NAMALWA (cell line): ENCODE measurements around the gene MXD4.

Source experiments
- DNase-seq: peaks from one replicate; pipeline ENCODE4 v3.0.0-alpha.2; 2015; ENCODE audit warnings: low spot score

MXD4 gene

DNA sequence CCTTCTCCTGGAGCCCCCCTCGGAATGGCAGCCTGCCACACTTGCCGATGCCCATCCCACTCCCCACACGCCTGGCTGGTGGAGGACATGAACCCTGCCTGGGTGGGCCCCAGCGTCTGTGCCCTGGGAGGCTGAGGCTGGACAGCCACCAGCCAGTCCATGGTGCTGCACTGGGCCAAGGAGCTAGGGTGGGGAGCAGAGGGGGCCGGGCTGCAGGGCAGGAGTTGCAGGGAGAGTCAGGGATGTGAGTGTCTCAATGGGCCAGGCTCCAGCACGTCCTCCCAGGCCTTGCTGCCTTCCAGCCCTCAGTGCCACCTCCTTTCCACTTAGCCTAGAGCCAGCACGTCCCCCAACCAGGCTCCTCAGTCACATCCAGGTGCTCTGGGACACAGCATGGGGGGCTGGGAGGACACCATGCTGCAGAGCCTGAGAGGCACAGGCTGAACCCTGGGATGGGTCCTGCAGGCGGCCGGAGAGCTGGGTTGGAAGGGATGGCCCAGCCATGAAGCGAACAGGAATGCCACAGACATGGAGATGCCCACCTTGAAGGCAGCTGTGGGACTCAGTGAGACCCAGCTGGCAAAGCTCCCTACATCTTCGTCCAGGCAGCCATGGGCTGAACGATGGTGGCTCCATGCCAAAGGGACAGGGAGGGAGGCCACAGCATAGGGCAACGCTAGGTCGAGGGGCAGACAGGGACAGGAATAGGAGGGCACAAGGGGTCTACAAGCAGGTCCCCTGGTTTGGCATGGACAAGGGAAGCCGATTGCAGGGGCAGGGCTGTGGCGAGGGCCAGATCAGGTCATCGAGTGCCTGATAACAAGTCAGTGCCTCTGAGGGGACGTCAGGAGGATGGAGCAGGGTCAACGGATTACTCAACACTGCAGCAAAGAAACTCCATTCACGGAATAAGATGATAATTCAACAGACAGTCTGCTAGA, 30.1 kb upstream of the MXD4 start:
- no peak for DNase-seq

DNA sequence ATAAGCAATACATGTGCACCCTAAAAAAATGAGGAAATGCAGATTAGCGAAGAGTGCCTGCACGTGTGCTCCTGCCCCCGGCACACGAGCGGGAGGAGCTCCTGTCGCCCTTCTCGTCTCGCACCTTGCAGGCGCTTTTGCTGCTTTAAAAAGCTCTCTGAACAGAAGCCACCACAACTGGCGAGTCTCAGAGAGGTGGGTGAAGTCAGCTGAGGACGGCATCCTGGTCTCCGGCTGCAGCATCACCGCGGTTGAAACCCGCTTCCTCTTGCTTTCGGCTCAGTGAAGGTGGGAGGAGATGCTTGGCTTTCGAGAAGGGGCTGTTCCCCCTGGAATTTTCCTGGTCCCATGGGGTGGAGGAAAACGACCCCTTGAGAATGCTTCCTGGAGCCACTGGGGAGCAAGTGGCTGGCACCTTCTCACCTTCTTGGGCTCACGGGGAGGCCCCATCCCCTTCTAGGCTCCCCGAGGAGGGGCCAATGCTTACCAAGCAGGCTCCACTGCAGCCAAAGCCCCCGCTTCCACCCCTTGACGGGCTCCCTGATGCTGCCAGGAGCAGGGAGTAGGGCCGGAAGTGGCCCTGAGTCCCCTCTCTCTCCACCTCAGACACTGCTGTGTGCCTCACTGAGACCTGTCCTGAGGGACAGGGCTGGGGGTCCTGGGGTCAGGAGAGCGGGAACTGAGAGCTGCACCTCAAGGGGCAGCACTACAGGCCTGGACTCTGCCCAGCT, 29.2 kb upstream of the MXD4 start:
- peak; percentile 56 for DNase-seq

DNA sequence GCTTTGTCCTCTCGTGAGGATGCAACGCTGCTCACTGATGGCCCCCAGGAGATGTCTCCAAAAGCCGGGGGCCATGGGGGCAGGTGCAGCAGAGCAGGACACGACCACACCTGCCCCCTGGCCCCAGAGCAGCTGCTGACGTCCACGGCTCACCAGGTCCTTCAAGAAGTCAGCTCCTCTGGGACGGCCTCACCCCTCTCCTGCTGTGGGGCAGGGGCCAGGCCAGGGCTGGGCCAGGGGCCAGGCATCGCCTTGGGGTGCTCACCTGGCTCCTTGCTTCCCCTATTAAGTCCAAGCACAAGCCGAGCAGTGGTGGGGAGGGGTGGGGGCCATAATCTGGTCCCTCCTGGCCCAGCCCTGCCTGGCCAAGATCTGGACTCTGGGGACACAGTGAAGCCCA, 28.6 kb upstream of the MXD4 start:
- DNase-seq, result no peak

DNA sequence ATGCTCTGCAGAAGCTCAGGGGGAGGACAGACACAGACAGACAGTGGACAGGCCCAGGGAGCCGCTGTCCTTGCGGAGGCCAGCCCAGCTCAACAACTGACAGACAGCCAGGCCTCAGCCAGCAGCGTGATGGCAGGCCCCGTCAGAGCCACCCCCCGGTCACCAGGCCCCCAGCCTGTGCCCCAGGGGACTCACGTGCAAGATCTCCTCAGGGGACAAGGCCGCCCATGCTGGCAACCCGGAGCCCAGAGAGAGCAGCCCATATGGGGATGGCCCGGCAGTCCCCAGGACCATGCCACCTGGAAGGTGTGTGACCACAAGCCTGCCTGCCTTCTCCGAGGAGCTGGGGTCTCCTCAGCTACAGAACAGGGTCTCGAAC, 28.0 kb upstream of the MXD4 start:
- DNase-seq, result no peak

DNA sequence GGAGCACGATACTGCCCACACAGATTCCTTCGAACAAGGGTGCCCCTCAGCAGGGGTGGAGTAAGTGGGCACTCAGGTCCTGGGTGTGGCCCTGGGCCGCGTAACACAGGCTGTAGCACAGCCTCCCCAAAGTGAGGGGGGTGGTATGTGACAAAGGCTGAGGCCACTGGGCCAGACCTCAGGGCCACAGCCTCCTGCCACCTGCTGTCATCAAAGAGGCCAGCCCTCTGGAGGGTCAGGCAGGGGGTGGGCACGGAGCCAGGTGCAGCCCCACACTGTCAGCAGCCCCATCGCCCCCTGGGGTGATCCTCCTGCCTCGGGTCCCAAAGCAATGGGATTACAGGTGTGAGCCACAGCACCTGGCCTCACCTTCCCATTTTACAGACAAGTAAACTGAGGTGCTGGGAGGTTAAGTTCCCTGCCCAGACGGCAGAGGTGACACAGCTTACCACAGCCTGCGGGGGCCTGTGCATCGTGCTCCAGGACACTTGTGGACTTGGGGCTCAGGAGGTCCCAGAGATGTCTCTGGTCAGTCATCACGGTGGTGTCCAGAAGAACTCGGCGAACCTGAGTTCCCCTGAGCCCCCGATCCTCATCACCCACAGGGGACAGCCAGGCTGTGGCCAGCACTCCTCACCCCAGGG, 27.5 kb upstream of the MXD4 start:
- no peak for DNase-seq

DNA sequence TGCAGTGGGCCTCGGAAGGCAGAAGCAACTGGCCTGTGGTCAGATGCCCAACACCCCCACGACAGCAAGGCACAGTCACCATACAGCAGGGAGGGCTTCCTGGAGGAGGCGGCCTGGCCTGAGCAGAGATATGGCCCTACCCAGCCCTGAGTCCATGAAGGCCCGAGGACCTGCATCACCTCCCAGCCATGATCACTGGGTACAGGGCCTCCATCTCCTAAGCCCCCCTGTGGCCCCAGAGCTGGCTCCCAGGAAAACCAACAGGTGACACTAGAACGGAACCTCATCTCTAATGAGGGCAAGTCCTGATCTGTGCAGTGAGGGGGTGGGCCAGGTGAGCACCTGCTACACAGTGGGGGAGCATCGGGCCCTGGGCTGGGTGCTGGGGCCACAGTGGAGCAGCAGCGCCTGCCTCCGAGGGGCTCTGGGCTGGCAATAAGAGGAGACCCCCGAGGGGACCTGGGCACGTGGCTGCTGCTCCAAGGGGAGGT, 26.2 kb upstream of the MXD4 start:
- no peak for DNase-seq

DNA sequence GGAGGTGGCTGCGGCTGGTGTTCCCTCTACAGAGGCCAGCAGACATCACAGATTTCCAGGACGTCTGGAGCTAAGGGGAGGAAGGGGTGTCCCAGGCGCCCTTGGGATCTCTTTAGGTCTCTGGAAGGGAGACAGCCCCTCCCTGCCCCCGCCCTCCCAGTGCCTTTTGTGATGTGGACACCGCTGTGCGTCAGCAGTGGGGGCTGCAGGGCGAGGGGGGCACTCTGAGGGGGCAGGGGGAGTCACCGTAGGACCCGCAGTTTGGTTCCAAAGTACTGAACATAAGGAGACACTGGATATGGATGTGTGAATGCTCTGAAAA, 25.6 kb upstream of the MXD4 start:
- no peak for DNase-seq

DNA sequence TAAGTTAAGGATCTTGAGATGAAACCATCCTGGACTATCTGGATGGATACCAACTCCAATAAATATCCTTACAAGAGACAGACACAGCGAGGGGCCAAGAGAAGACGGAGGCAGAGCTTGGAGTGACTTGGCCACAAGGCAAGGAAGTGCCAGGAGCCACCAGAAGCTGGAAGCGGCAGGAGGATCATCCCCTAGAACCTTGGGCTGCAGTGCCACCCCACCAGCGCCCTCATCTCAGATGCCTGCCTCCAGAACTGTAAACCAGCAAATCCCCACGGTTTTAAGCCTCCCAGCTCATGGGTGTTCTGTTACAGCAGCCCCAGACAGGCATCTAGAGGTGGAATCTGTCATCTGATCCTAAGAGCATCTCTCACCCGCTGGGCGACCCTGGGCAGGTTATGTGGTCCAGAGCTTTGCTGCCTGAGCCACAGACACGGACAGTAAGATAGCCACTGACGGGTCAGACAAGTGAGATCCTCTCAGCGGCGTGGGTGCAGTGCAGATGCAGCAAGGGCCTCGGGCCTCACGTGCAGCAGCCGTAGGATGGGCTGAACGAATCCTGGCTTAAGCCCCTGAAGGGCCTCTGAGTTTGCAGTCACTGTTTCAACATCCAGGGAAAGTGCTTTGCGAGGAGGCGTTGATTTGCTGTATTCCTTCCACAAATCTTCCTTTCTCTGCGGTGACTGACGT, 25.1 kb upstream of the MXD4 start:
- no peak for DNase-seq

DNA sequence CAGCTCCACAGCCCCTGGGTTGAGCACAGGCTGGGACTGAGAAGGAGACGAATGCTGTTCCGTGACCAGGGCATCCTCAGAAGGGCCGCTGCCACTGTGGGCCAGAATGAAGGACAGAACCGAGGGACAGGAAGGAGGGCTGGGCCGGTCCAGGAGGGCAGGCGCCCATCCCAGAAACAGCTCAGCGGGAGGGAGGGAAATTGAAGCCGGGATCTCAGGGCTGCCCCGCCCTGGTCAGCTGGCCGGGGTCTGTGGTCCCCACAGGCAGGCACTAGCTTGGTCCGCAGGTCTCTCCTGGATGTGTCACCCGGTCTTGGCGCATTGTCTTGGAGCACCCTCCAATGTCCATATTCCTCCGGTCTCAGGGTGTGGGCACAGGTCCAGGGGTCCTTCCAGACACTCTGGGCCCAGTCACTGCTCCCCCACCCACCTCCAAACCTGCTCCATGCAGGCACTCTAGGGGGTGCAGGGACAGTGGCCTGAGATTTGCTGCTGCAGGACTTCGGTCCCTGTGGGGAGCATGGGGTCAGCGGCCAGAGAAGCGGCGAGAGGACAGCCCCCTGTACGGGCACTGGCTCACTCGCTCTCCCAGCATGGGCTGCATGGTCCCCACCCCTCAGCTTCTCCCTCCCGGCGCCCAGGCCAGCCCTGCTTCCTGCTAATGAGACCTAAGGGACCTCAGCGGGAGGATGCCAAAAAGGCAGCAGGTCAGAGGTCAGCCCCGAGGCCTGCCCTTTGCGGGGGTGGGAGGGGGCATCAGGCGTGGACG, 23.9 kb upstream of the MXD4 start:
- DNase-seq, result no peak

DNA sequence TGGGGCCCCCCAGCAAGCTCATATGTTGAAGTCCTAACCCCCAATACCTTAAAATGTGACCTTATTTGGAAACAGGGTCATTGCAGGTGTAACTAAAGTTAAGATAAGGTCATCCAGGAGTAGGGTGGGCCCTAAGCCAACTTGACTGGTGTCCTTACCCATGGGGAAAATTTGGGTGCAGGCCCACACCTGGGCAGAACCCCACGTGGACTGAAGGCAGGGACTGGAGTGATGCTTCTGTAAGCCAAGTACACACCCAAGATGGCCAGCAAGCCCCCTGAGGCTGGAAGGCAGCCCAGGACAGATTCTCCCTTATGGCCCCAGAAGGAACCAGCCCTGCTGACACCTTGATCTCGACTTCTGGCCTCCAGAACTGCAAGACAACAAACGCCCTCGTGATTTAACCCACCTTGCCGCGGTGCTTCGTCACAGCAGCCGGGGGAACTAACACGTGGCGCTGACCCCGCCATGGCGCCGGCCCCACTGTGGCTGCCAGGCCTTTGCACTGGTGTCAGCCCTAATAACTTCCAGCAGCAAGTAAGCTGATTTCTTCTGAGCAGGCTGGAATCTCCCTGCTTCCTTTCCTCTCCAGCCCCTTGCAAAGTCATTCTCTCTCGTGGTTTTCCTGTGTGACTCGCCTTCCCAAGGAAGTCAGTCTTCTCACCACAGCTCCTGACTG, 23.2 kb upstream of the MXD4 start:
- no peak for DNase-seq

DNA sequence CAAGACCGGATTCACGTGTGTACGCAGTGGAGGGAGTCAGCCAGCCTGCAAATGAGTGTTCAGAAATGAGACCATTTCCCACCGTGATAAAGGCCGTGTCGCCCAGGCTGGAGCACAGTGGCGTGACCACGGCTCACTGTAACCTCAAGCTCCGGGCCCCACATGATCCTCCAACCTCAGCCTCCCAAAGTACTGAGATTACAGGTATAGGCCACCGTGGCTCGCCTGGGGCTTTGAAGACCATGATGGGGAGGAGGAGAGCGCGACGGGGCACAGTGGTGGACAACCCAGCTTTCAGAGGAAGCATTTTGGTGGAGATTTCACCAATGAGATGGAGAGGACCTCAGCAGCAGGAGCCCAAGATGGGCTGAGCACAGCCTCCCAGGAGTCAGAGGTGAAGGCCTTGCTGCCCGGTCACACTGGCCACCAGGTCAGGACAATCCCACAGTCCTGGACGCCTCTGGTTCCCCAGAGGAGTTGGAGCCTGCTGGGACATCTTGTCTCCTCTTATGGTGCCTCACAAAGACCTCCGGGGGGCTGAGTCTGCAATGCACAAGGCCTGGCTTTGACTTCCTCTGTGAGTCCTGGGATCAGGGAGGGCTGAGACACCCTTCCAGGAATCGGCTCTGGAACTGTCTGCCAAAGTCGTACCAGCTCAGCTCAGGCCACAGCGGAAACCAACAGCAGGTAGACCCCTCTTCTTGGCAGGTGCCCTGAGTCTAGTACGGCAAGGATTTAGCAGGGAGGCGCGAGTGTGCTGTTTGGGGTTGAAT, 22.4 kb upstream of the MXD4 start:
- no peak for DNase-seq

DNA sequence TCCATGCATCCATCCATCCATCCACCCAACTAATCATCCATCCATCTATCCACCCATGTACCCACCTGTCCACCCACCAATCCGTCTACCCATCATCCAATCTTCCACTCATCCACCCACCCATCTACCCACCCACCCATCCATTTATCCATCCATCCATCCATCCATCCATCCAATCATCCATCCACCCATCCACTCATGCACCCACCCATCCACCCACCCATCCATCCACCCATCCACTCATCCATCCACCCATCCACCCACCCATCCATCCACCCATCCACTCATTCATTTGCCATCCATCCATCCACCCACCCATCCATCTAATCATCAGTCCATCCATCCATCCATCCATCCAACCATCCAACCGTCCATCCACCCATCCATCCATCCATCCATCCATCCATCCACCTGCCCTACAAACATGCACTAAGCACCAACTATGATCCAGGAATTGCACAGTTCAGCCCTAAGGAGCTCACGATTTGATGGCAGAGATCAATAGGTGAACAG, 21.3 kb upstream of the MXD4 start:
- DNase-seq, result no peak

DNA sequence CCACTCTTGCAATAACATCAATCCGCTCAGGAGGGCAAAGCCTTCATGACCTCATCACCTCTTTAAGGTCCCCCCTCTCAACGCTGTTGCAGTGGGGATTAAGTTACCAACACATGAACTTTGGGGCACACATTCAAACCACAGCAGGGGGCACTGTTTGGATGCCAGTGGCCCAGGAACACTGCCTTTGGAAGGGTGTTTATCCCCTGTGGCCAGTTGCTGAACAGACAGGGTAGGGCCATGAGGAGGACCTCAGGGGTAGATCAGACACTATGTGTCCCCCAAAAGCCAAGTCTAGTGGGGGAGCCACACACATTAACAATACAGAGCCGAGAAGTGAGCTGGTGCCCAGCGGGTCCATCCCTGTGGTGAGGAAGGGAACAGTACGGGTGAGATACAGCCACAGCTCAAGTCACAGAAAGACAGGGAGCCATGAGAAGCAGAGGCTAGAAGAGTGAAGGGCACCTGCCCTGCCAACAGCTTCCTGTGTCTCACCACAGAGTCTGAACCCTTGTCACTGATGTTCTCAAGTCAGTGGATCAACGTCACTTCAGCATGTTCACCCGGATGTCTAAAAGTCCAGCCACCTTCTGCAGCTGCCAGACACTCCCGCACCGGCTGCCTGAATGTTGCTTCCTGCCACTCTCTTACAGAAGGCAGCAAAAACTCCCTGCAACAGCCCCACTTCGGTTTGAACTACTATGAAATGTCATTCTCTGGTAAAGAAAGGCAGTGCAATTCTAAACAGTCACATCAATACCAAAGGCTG, 19.9 kb upstream of the MXD4 start:
- DNase-seq, result peak; percentile 90

DNA sequence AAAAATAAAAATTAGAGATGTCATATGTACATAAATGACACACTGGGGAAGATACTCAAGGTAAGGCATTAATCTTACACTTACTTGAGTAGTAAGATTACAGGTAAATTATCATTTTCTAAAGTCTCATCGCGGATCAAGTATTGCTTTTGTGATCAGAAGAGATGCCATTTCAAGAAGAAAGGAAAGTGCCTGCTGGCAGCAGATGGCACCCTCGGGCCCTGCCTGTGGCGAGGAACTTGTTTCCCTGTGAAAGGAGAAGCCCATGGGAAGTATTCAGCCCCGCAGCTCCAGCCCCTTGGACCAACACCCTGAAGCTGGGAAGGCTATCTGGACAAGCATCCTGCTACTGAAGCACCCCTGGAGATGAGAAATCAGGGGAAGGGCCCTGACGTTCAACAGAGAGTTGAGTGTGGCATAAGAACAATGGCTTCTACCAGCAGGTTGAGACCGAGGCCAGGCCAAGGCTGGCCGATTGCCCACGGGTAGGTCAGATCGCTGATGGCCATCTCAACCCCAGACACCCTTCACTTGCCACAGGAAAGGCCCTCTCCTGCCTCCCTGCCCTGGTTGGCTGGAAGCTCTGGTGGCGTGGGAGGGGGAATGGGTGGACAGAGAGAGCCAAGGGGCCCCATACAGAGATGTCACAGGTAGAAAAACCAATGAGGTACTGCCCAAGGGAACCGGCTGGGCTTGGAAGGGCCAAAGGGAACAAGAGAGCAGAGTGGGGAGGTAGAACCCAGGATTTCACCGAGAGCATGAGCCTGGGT, 18.8 kb upstream of the MXD4 start:
- DNase-seq, result no peak

DNA sequence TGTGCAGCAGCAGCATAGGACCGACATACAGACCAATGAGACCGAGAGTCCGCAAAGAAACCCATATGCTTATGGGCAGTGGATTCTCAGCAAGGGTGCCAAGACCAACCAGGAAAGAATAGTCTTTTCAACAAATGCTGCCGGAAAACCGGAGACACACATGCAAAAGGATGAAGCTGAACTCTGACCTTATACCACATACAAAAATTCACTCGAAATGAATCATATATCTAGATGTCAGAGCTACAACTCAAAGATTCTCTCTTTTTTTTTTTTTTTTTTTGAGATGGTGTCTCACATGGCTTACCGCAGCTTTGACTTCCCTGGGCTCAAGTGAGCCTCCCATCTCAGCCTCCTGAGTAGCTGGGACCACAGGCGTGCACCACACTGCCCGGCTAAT, 16.0 kb upstream of the MXD4 start:
- no peak for DNase-seq

DNA sequence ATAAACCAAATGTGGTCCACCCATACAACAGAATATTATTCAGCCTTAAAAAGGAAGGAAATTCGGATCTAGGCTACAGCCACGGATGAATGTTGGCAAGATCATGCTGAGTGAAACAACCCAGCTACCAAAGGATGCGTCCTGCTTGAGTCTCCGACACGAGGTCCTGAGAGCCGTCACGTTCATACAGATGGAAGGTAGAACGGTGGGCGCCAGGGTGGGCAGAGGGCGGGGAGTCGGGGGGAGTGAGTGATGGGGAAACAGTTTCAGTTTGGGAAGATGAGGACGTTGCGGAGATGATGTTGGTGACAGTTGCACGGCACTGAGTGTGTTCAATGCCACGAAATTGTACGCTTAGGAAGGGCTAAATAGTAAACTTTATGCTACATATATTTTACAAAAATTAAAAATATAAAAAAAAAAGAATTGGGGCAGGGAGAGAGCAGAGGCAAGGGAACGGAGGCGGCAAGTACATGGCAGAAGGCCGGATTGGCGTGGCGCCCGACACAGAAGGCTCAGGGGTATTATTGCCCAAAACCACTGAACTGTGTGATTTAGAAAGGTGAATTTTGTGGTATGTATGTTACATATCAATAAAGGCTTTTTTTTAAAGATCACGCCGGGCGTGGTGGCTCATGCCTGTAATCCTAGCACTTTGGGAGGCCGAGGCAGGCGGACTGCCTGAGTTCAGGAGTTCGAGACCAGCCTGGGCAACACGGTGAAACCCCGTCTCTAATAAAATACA, 14.8 kb upstream of the MXD4 start:
- no peak for DNase-seq

DNA sequence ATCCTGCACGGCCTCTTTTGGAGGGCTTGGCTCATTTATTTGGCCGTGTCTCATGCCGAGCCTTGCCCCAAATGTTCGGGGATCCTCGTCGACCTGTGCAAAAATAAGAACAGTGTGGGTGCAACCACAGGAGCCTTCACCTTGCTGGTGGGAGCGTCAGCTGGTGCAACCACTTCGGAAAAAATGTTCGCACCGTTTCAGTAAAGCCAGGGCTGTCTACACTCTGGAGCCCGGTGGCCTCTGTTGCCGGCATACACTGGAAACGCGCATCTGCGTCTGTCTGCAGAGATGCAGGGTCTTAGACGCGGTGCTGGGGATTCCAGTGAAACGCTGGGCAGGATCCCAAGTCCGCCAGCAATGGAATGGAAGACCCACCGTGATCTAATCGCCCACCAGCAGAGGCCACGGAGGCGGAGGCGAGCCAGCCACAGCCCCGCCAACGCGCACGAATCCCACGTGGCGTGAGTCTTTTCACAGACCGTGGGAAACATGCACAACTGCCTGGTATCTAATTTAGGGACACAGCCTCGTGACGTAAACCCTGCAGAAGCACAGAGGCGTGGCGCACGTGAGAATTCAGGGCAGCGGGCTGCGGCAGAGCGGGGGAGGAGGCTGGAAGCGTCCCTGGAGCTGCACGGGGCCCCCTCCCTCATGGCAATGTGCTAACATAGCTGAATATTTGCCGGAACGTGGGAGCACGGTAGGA, 13.8 kb upstream of the MXD4 start:
- DNase-seq, result no peak
